ENCODE data around the gene NUDCD2. TPM values are rescaled to one million over a fixed set of nuclear protein-coding genes. Genes with fewer than 3 reads are reported as not detected.
"Not testable (repeated sequence)": the region's sequence is repeated elsewhere in the genome, so short reads cannot be mapped to it uniquely, and the experiment has no call there.

Gene NUDCD2
- total and polyA plus RNA-seq, 9 of the 15 experiments (the other 6 are each of a cell fraction or from before 2014, with no cell fraction given) = 14.6 to 76.9 (median 32.5) TPM

GRCh38 chr5:163426128-163426527 lies 33.8 kb downstream of the NUDCD2 start (continued):
- TF ChIP-seq, protein P1, sequence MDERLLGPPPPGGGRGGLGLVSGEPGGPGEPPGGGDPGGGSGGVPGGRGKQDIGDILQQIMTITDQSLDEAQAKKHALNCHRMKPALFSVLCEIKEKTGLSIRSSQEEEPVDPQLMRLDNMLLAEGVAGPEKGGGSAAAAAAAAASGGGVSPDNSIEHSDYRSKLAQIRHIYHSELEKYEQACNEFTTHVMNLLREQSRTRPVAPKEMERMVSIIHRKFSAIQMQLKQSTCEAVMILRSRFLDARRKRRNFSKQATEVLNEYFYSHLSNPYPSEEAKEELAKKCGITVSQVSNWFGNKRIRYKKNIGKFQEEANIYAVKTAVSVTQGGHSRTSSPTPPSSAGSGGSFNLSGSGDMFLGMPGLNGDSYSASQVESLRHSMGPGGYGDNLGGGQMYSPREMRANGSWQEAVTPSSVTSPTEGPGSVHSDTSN (CRISPR knock-in tag; IDR thresholded peaks at IDR 0.05; ENCODE audit: low read depth) = not testable (repeated sequence)
- TF ChIP-seq, protein P1 (tag; conservative IDR thresholded peaks at IDR 0.05; ENCODE audit: low read depth) = peak; percentile 53; the same call in 1 of the 2 replicates
- TF ChIP-seq, protein P2, sequence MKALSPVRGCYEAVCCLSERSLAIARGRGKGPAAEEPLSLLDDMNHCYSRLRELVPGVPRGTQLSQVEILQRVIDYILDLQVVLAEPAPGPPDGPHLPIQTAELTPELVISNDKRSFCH (CRISPR knock-in tag; IDR thresholded peaks at IDR 0.05) = not testable (repeated sequence)
- TF ChIP-seq, protein P2 (tag; IDR thresholded peaks at IDR 0.05) = peak; percentile 64; the same call in 1 of the 2 replicates
- TF ChIP-seq GATA2 (CRISPR knock-in tag; IDR thresholded peaks at IDR 0.05) (0 out of 2 replicates have a peak, but pooled peaks have one; percentile 40), ETV5 (CRISPR knock-in tag; IDR thresholded peaks at IDR 0.05; ENCODE audit: low read depth) (peak; percentile 35; the same call in 1 of the 2 replicates), STAT5A (IDR thresholded peaks at IDR 0.05; ENCODE audit: borderline replicate concordance, low read length) (peak; percentile 46), TCF3 (CRISPR knock-in tag; IDR thresholded peaks at IDR 0.05) (peak; percentile 90), TEAD4 (IDR thresholded peaks at IDR 0.05; ENCODE audit: low read length) (peak; percentile 83), CBFA2T3 (IDR thresholded peaks at IDR 0.05) (peak; percentile 88), SOX6 (IDR thresholded peaks at IDR 0.05) (peak; percentile 63), SMARCE1 (IDR thresholded peaks at IDR 0.05) (peak; percentile 92), RAD21 (CRISPR knock-in tag; conservative IDR thresholded peaks at IDR 0.05 in 1 of 2, IDR thresholded peaks at IDR 0.05 in 1 of 2) (peak in 1 of 2 experiments; percentile 24; a peak in 2 of 4 replicates), ETV6 (IDR thresholded peaks at IDR 0.05; ENCODE audit: borderline replicate concordance in 1 of 2, low read depth in 2 of 2, low read length in 1 of 2) (peak in 1 of 2 experiments; percentile 77; a peak in 2 of 4 replicates), SMARCC2 (IDR thresholded peaks at IDR 0.05; ENCODE audit: low read depth) (peak; percentile 67; the same call in 1 of the 2 replicates), PML (IDR thresholded peaks at IDR 0.05; ENCODE audit: low read length) (peak; percentile 51; the same call in 1 of the 2 replicates), TBL1XR1 (IDR thresholded peaks at IDR 0.05; ENCODE audit: low read length in 2 of 2) (peak in 1 of 2 experiments; percentile 68; a peak in 2 of 4 replicates), TRIM24 (IDR thresholded peaks at IDR 0.05) (0 out of 4 replicates have a peak, but pooled peaks of 1 of the 2 experiments have one; percentile 26), DPF2 (IDR thresholded peaks at IDR 0.05) (peak; percentile 85), NFIC (IDR thresholded peaks at IDR 0.05) (0 out of 2 replicates have a peak, but pooled peaks have one; percentile 34), TAL1 (IDR thresholded peaks at IDR 0.05) (peak; percentile 84), ETV1 (tag; conservative IDR thresholded peaks at IDR 0.05; ENCODE audit: low read depth) (peak; percentile 59; the same call in 1 of the 2 replicates)
- TF ChIP-seq, protein P3, sequence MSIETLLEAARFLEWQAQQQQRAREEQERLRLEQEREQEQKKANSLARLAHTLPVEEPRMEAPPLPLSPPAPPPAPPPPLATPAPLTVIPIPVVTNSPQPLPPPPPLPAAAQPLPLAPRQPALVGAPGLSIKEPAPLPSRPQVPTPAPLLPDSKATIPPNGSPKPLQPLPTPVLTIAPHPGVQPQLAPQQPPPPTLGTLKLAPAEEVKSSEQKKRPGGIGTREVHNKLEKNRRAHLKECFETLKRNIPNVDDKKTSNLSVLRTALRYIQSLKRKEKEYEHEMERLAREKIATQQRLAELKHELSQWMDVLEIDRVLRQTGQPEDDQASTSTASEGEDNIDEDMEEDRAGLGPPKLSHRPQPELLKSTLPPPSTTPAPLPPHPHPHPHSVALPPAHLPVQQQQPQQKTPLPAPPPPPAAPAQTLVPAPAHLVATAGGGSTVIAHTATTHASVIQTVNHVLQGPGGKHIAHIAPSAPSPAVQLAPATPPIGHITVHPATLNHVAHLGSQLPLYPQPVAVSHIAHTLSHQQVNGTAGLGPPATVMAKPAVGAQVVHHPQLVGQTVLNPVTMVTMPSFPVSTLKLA (conservative IDR thresholded peaks at IDR 0.05) = 0 out of 4 replicates have a peak, but pooled peaks of 1 of the 2 experiments have one; percentile 36
- not testable (repeated sequence) for TF ChIP-seq TEAD4, ETV6 (CRISPR knock-in tag; IDR thresholded peaks at IDR 0.05; ENCODE audit: borderline replicate concordance)
- TF ChIP-seq, protein P4, sequence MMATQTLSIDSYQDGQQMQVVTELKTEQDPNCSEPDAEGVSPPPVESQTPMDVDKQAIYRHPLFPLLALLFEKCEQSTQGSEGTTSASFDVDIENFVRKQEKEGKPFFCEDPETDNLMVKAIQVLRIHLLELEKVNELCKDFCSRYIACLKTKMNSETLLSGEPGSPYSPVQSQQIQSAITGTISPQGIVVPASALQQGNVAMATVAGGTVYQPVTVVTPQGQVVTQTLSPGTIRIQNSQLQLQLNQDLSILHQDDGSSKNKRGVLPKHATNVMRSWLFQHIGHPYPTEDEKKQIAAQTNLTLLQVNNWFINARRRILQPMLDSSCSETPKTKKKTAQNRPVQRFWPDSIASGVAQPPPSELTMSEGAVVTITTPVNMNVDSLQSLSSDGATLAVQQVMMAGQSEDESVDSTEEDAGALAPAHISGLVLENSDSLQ (IDR thresholded peaks at IDR 0.05) = peak; percentile 57

All from K562 (cell line).